Ishikawa (cell line): ENCODE results near the gene GAL3ST1.

Source experiments
- EGR1 ChIP-seq: IDR thresholded peaks from 2 replicates; pipeline ENCODE4 v1.6.1; 2012
- EP300 ChIP-seq: IDR thresholded peaks from 2 replicates; pipeline ENCODE4 v1.6.1; 2012; ENCODE audit warnings: borderline replicate concordance
- FOXM1 ChIP-seq: IDR thresholded peaks from 2 replicates; pipeline ENCODE4 v1.6.1; 2012; ENCODE audit warnings: low read depth, borderline replicate concordance
- MAX ChIP-seq: IDR thresholded peaks from 2 replicates; pipeline ENCODE4 v1.6.1; 2012
- NFIC ChIP-seq: IDR thresholded peaks from 2 replicates; pipeline ENCODE4 v1.6.1; 2012
- RAD21 ChIP-seq: IDR thresholded peaks from 2 replicates; pipeline ENCODE4 v1.6.1; 2012; ENCODE audit warnings: low read depth
- REST ChIP-seq: IDR thresholded peaks from 2 replicates; pipeline ENCODE4 v1.6.1; 2012; ENCODE audit warnings: low read depth, mild to moderate bottlenecking
- TAF1 ChIP-seq: IDR thresholded peaks from 2 replicates; pipeline ENCODE4 v1.6.1; 2012; ENCODE audit warnings: low read depth, mild to moderate bottlenecking
- TCF12 ChIP-seq: IDR thresholded peaks from 2 replicates; pipeline ENCODE4 v1.6.1; 2012; ENCODE audit warnings: low read depth
- TEAD4 ChIP-seq: IDR thresholded peaks from 2 replicates; pipeline ENCODE4 v1.6.1; 2012
- USF1 ChIP-seq: IDR thresholded peaks from 2 replicates; pipeline ENCODE4 v1.6.1; 2012
- YY1 ChIP-seq: IDR thresholded peaks from 2 replicates; pipeline ENCODE4 v1.6.1; 2012; ENCODE audit warnings: low read depth

GAL3ST1 gene

GRCh38 chr22:30508216-30508615 lies 66.2 kb downstream of the GAL3ST1 start:
- TF ChIP-seq TAF1 (no peak), MAX (no peak), FOXM1 (no peak), TEAD4 (no peak), TCF12 (no peak), YY1 (no peak), USF1 (no peak), NFIC (no peak), RAD21 (no peak), EP300 (no peak)

GRCh38 chr22:30507670-30508069 lies 66.8 kb downstream of the GAL3ST1 start:
- TF ChIP-seq FOXM1 (no peak), EP300 (no peak), NFIC (no peak), EGR1 (no peak), TCF12 (no peak)

- peak; percentile 49 for TF ChIP-seq NFIC
- no peak for TF ChIP-seq REST
These were observed 67.9 kb downstream of the GAL3ST1 start for GRCh38 chr22:30506507-30506968.
